AG08396 (cell line): ENCODE measurements around the gene TTBK1.

Source experiments
- DNase-seq: peaks from one replicate; pipeline ENCODE4 v3.0.0; 2012; ENCODE audit warnings: low spot score, mixed read lengths

The TTBK1 gene

GRCh38 chr6:43255408-43256054 is 12.2 kb downstream of the TTBK1 start:
- DNase-seq: no peak

- DNase-seq: no peak
Observed at GRCh38 chr6:43256670-43257366, 13.5 kb downstream of the TTBK1 start.

GRCh38 chr6:43257367-43258145 is 14.3 kb downstream of the TTBK1 start:
- DNase-seq: no peak

- DNase-seq: no peak
Observed at GRCh38 chr6:43258180-43258579, 14.9 kb downstream of the TTBK1 start.

- no peak for DNase-seq
Observed at GRCh38 chr6:43258807-43259686, 15.8 kb downstream of the TTBK1 start.

- no peak for DNase-seq
Observed at GRCh38 chr6:43260791-43261190, 17.5 kb downstream of the TTBK1 start.

- no peak for DNase-seq
Observed at GRCh38 chr6:43261198-43261597, 17.9 kb downstream of the TTBK1 start.

- DNase-seq: no peak
Observed at GRCh38 chr6:43262000-43262779, 18.9 kb downstream of the TTBK1 start.

- DNase-seq: no peak
Observed at GRCh38 chr6:43262780-43263313, 19.6 kb downstream of the TTBK1 start.

GRCh38 chr6:43263314-43264178 is 20.3 kb downstream of the TTBK1 start:
- DNase-seq: peak; percentile 95

- DNase-seq: no peak
Observed at GRCh38 chr6:43264599-43265145, 21.4 kb downstream of the TTBK1 start.

- no peak for DNase-seq
Observed at GRCh38 chr6:43265564-43265963, 22.3 kb downstream of the TTBK1 start.

GRCh38 chr6:43267619-43268354 is 24.5 kb downstream of the TTBK1 start:
- DNase-seq: no peak

GRCh38 chr6:43268355-43268700 is 25.0 kb downstream of the TTBK1 start:
- no peak for DNase-seq

GRCh38 chr6:43268782-43269272 is 25.5 kb downstream of the TTBK1 start:
- DNase-seq: no peak

GRCh38 chr6:43269273-43270007 is 26.2 kb downstream of the TTBK1 start:
- DNase-seq: no peak

GRCh38 chr6:43271103-43271815 is 28.0 kb downstream of the TTBK1 start:
- DNase-seq: no peak

GRCh38 chr6:43271944-43272343 is 28.7 kb downstream of the TTBK1 start:
- no peak for DNase-seq
